Heart left ventricle (tissue), 16 donors: ENCODE measurements around the gene ARHGAP18. TPM values are rescaled to one million over a fixed set of nuclear protein-coding genes. Genes with fewer than 3 reads are reported as not detected.

Experiments used
- ATAC-seq, 4 donors: fragments of 200-7000 bp; cut with Tn5 transposase; one replicate each; pipeline ENCODE4 v1.9.1; 2020 to 2022; ENCODE audit warnings: moderate library complexity in 4 of 4, mild to moderate bottlenecking in 3 of 4, moderate number of reproducible peaks in 1 of 4
- DNase-seq, 5 donors: peaks; one replicate each; pipeline ENCODE4 v3.0.0-alpha.2; 2020
- H3K27ac ChIP-seq, 12 donors: fragments of 200-600 bp; sonication (generic) in 4 of 12; one replicate each; pipeline versions ENCODE4 v1.5.0 to v1.8.0; 2016 to 2022; ENCODE audit warnings: mild to moderate bottlenecking in 2 of 12
- H3K27me3 ChIP-seq, 9 donors: fragments of 200-600 bp; sonication (generic) in 2 of 9; one replicate each; pipeline versions ENCODE4 v1.5.1 to v1.8.0; 2016 to 2022; ENCODE audit warnings: mild to moderate bottlenecking in 3 of 9
- H3K36me3 ChIP-seq, 9 donors: fragments of 200-600 bp; sonication (generic) in 2 of 9; one replicate each; pipeline versions ENCODE4 v1.5.0 to v1.8.0; 2018 to 2022; ENCODE audit warnings: mild to moderate bottlenecking in 2 of 9
- H3K4me1 ChIP-seq, 12 donors: fragments of 200-600 bp; sonication (generic) in 4 of 12; one replicate each; pipeline versions ENCODE4 v1.5.0 to v1.8.0; 2016 to 2022; ENCODE audit warnings: mild to moderate bottlenecking in 3 of 12
- H3K4me3 ChIP-seq, 12 donors: fragments of 200-600 bp; sonication (generic) in 4 of 12; one replicate each; pipeline versions ENCODE4 v1.5.0 to v1.8.0; 2017 to 2022; ENCODE audit warnings: mild to moderate bottlenecking in 9 of 12, moderate library complexity in 4 of 12
- H3K9me3 ChIP-seq, 12 donors: fragments of 200-600 bp; sonication (generic) in 4 of 12; one replicate each; pipeline versions ENCODE4 v1.5.0 to v1.8.0; 2016 to 2022; ENCODE audit warnings: mild to moderate bottlenecking in 1 of 12
- POLR2A ChIP-seq, 2 donors: fragments of 450-650 bp; IDR thresholded peaks; one replicate each; pipeline ENCODE4 v1.6.1; 2017; ENCODE audit warnings: antibody characterized with exemption in 2 of 2, mild to moderate bottlenecking in 2 of 2, moderate library complexity in 2 of 2
- WGBS, 4 donors: extraction: QIAGEN DNeasy Blood & Tissue Kit in 2 of 4; methylation state at CpG; one replicate each; pipeline versions ENCODE4 v1.1.5 to v1.1.7; 2013 to 2018; 5-methylcytosine and 5-hydroxymethylcytosine counted together
- intact Hi-C, 10 donors: fragments of 100-400 bp; cut with DNase I; formaldehyde crosslinking; loops; one replicate each; pipeline versions ENCODE4 v1.11.1 to v1.14.2; 2022
- polyA plus RNA-seq, 2 donors: library from polyadenylated mRNA; stranded (reverse); fragments of 200-250 nt; gene quantifications; one replicate each; pipeline ENCODE4 v1.2.3, GENCODE V29; 2013
- total RNA-seq, 9 donors: library from RNA; depleted of rRNA in 2 of 9; stranded (reverse); fragments of >200 nt in 2 of 9; fragmentation: NEBNext Ultra II Directional in 3 of 9; extraction: Animal tissue kit (Norgen Biotek cat#: 25700) in 3 of 9; gene quantifications; one replicate each; pipeline versions ENCODE4 v1.1.0 to v1.2.4, GENCODE V29; 2016 to 2023
- TF ChIP-seq, protein P1 (sequence below), 12 donors: fragments of 200-600 bp; sonication (generic) in 4 of 12; IDR thresholded peaks; one replicate each; pipeline versions ENCODE4 v1.5.0 to v1.8.0; 2018 to 2022; ENCODE audit warnings: antibody characterized with exemption in 12 of 12, mild to moderate bottlenecking in 5 of 12
- donor health status: ischemic (EF 13 %, LVEDD 7.1; RV severe dilation, severe dysfunction).
- donor health status: healthy with polysubstance abuse.
- donor health status: DM: no; HTN: yes; CAD: no.
- donor health status: DM: no; HTN: no; CAD: no.
- donor health status: ischemic (EF 25% LVEDD 6.9; RV normal size, moderate dysfunction).
- donor health status: ischemic (EF 25% LVEDD 5.7; RV mildly dilated, moderate dysfunction).
- donor health status: healthy.
- donor health status: DM: yes; HTN: yes; CAD: no.
- donor health status: ischemic (EF 35%, LVEDD 5.7; RV mildly dilated, moderate dysfunction).
- donor health status: nonischemic (EF 11% LVEDD 7.7; RV severe dilation, severe dysfunction).
- donor health status: DM: yes; HTN: yes; CAD: no.
- donor health status: PGD.
- donor health status: ischemic (EF 29% LVEDD 5.4; RV normal size, mild dysfunction).
- donor health status: nonischemic (EF 23%, LVEDD 6.1; RV moderate dilation, normal function).

Gene ARHGAP18
- total and polyA plus RNA-seq, 11 donors = 1.6 to 26.4 (median 3.9) TPM

DNA sequence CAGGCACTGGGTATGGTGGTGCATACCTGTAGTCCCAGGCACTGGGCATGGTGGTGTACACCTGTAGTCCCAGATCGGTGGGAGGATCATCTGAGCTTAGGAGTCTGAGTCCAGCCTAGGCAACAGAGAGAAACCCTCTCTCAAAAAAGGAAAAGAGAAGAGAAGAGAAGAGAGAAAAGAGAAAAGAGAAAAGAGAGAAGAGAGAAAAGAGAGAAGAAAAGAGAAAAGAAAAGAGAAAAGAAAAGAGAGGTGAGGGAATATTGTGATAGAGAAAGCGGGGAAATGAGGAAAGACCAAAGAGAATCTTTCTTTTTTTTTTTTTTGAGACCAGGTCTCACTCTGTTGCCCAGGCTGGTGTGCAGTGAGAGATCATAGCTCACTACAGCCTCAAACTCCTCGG is 108.7 kb downstream of the ARHGAP18 start:
- Histone ChIP-seq H3K4me3 (no peak overlapping the region), H3K27me3 (no peaks in the 10 kb centered on the region), H3K9me3 (no peaks in the 10 kb centered on the region), H3K4me1 (peaks cover 0 to 10% (median 0%) of the 10 kb centered on the region in 12 donors), H3K27ac (no peak overlapping the region), H3K36me3 (peaks cover 0 to 46% (median 9%) of the 10 kb centered on the region in 9 donors)
- intact Hi-C loops = loop anchor here in 4 of 10 donors (2.0 to 10.0 kb wide), 4 partner anchors 127 to 333 kb away; no protein-coding TSS in a partner anchor
- TF ChIP-seq POLR2A (IDR thresholded peaks at IDR 0.05) = no peak
- TF ChIP-seq, protein P1, sequence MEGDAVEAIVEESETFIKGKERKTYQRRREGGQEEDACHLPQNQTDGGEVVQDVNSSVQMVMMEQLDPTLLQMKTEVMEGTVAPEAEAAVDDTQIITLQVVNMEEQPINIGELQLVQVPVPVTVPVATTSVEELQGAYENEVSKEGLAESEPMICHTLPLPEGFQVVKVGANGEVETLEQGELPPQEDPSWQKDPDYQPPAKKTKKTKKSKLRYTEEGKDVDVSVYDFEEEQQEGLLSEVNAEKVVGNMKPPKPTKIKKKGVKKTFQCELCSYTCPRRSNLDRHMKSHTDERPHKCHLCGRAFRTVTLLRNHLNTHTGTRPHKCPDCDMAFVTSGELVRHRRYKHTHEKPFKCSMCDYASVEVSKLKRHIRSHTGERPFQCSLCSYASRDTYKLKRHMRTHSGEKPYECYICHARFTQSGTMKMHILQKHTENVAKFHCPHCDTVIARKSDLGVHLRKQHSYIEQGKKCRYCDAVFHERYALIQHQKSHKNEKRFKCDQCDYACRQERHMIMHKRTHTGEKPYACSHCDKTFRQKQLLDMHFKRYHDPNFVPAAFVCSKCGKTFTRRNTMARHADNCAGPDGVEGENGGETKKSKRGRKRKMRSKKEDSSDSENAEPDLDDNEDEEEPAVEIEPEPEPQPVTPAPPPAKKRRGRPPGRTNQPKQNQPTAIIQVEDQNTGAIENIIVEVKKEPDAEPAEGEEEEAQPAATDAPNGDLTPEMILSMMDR (IDR thresholded peaks at IDR 0.05) = no peak
- 78 to 98% (median 96%) methylated on average over 3 of the region's 3 CpGs for WGBS, 4 donors
- DNase-seq (no peak), ATAC-seq (no peak)

GRCh38 chr6:129599467-129599866 is 110.5 kb downstream of the ARHGAP18 start:
- Histone ChIP-seq H3K4me1 (peaks cover 0 to 8% (median 0%) of the 10 kb centered on the region in 12 donors), H3K9me3 (no peaks in the 10 kb centered on the region), H3K27ac (no peak overlapping the region), H3K36me3 (peaks cover 0 to 36% (median 0%) of the 10 kb centered on the region in 9 donors), H3K4me3 (no peak overlapping the region), H3K27me3 (no peaks in the 10 kb centered on the region)
- intact Hi-C loops = loop anchor here (2.0 to 10.0 kb wide), 11 partner anchors 68 to 1275 kb away; partner anchors contain the start of gene L3MBTL3 (in 2 of the 10)
- ATAC-seq (no peak), DNase-seq (no peak)
- TF ChIP-seq POLR2A (IDR thresholded peaks at IDR 0.05) = no peak
- TF ChIP-seq, protein P1 (IDR thresholded peaks at IDR 0.05) = no peak
- WGBS, 4 donors = 83 to 93% (median 87%) methylated on average over 5 of the region's 5 CpGs

DNA sequence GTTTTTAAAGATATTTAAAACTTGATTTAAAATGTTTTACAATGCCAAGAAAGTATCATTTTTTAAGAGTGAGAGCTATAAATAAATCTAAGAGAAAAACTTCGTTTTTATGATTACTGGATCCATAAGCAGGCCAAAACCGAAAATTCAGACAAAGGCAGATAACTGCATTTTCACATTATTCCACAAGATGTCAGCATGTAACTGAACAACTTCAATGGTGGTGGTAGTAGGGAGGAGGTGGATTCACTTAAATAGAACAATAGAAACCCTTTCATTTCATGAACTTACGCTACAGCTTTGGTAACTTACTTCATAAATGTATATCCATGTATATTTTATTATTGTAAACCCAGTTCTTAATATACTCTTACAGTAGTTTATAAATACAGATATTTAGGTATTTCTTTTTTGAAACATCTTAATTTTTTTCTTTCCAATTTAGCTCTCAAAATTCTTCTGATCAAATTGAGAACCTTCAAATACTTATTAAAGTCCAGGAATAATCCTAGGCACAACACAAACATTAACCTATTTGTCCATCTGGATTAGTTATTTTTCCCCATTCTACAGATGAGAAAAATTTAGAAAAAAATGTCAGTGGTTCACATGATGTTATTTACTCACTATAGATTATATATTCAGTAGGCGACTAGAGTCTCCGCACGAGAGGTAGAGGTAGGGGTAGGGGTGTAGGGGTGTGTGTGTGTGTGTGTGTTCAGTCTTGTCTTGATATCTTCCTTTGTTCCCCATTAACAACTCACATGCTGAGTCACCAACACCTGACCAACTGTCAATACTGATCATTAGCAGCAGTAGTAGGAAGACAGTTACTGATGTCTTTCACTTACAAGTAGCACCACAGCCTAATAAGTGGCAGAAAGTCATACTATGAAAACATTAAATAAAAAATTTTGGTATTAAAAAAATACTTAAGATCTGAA is 111.5 kb downstream of the ARHGAP18 start:
- 44 to 50% (median 46%) methylated on average over 6 of the region's 6 CpGs for WGBS, 4 donors
- ATAC-seq (peak in 3 of 4 donors; percentile 67 to 71 (median 71)), DNase-seq (no peak)
- TF ChIP-seq, protein P1 (IDR thresholded peaks at IDR 0.05) = peak; percentile 70 to 92 (median 88)
- TF ChIP-seq POLR2A (IDR thresholded peaks at IDR 0.05) = no peak
- Histone ChIP-seq H3K27ac (no peak overlapping the region), H3K4me3 (no peak overlapping the region), H3K27me3 (no peaks in the 10 kb centered on the region), H3K36me3 (peaks cover 0 to 42% (median 0%) of the 10 kb centered on the region in 9 donors), H3K9me3 (no peaks in the 10 kb centered on the region), H3K4me1 (peaks cover 0 to 8% (median 0%) of the 10 kb centered on the region in 12 donors)
- intact Hi-C loops = loop anchor here (1.0 to 10.0 kb wide), 13 partner anchors 69 to 1276 kb away; partner anchors contain the start of gene L3MBTL3 (in 2 of the 10)
